K562 (cell line): ENCODE results near the gene PITPNM3.

ENCODE experiments used
- BRCA1 ChIP-seq, 2 experiments: fragments of 450-650 bp in 1 of 2; sonication (generic) in 1 of 2; formaldehyde crosslinking in 1 of 2; IDR thresholded peaks; 2 replicates each; pipeline versions ENCODE4 v1.5.0 to v1.6.1; 2017 to 2020; ENCODE audit warnings: mild to moderate bottlenecking in 1 of 2, missing genetic modification reagents in 1 of 2
- CTCF ChIP-seq, 3 experiments: IDR thresholded peaks in 2 of 3; conservative IDR thresholded peaks in 1 of 3; 2 replicates each; pipeline ENCODE4 v1.5.1; 2011 to 2012; ENCODE audit warnings: low read length in 3 of 3, mild to moderate bottlenecking in 3 of 3, control low read depth in 2 of 3, improper control_type of control experiment in 1 of 3, inconsistent platforms in 1 of 3, low read depth in 1 of 3, mixed read lengths in 1 of 3, moderate library complexity in 1 of 3; ENCODE audit not compliant: insufficient read depth in 2 of 3
- E4F1 ChIP-seq: fragments of 250-450 bp; sonication (Bioruptor Pico); IDR thresholded peaks from 2 replicates; pipeline ENCODE4 v1.5.0; 2021; ENCODE audit warnings: mild to moderate bottlenecking, borderline replicate concordance
- GATAD2A ChIP-seq: fragments of 450-650 bp; IDR thresholded peaks from 2 replicates; pipeline ENCODE4 v1.6.1; 2017
- IFI16 ChIP-seq: fragments of 250-450 bp; sonication (Bioruptor Pico); IDR thresholded peaks from 2 replicates; pipeline ENCODE4 v2.1.2; 2022; ENCODE audit warnings: mild to moderate bottlenecking, inconsistent platforms
- MGA ChIP-seq: fragments of 450-650 bp; IDR thresholded peaks from 2 replicates; pipeline ENCODE4 v1.6.1; 2016; ENCODE audit warnings: mild to moderate bottlenecking, moderate library complexity
- MITF ChIP-seq: IDR thresholded peaks from 2 replicates; pipeline ENCODE4 v1.6.1; 2014; ENCODE audit warnings: antibody characterized with exemption
- MXD1 ChIP-seq: fragments of 250-450 bp; sonication (Bioruptor Pico); IDR thresholded peaks from 2 replicates; pipeline ENCODE4 v1.8.0; 2021; ENCODE audit warnings: borderline replicate concordance, mild to moderate bottlenecking, moderate library complexity; ENCODE audit not compliant: poor library complexity, severe bottlenecking
- POLR2A ChIP-seq: fragments of 450-650 bp; conservative IDR thresholded peaks from 2 replicates; pipeline ENCODE4 v1.6.1; 2016
- RCOR1 ChIP-seq, 2 experiments: IDR thresholded peaks; 2 replicates each; pipeline ENCODE4 v1.6.1; 2012; ENCODE audit warnings: low read depth in 2 of 2, low read length in 2 of 2, borderline replicate concordance in 1 of 2, improper control_type of control experiment in 1 of 2
- ZEB2 ChIP-seq: fragments of 450-650 bp; IDR thresholded peaks from 2 replicates; pipeline ENCODE4 v1.6.1; 2016

- TF ChIP-seq BRCA1 (IDR thresholded peaks at IDR 0.05) (no peak), BRCA1 (CRISPR knock-in tag; IDR thresholded peaks at IDR 0.05) (no peak), POLR2A (no peak), IFI16 (CRISPR knock-in tag) (no peak), MGA (no peak), RCOR1 (IDR thresholded peaks at IDR 0.05; ENCODE audit: borderline replicate concordance in 1 of 2, low read depth in 2 of 2, low read length in 2 of 2) (no peak), CTCF (IDR thresholded peaks at IDR 0.05 in 2 of 3, conservative IDR thresholded peaks at IDR 0.05 in 1 of 3; ENCODE audit: insufficient read depth in 2 of 3, low read depth in 1 of 3, low read length in 3 of 3) (no peak), MXD1 (CRISPR knock-in tag) (no peak), GATAD2A (no peak), MITF (no peak), E4F1 (no peak), ZEB2 (no peak)
These were observed 39.3 kb downstream of the PITPNM3 start for GRCh38 chr17:6517062-6517461.
